ENCODE results near the gene AMELX. TPM values are rescaled to one million over a fixed set of nuclear protein-coding genes. Genes with fewer than 3 reads are reported as not detected.

AMELX gene
- total and polyA plus RNA-seq, 12 donors = not detected

DNA sequence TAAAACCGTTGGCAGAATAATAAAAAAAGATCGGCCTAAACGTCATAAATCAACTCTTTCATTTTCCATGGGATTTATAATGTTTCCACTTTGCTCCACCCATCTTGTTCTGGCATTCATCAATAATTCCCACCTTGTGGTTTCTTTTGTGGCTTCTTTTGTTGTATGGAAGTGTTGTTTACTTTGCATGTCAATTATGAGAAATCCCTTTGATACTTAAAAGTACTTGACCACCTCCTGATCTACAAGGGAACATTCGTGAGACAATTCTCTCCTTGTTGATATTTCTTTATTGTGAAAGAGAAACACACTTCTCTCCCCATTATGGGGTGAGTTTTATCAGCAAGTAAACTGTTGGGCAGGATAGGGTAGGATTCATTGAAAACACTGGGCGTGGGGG is 2.8 kb downstream of the AMELX start:
- H3K4me1 ChIP-seq (replicated peaks in 1 of 2) = no peaks in the 10 kb centered on the region
- H3K27ac ChIP-seq = no peak overlapping the region
- H3K36me3 ChIP-seq (replicated peaks in 1 of 2) = no peaks in the 10 kb centered on the region
- peaks cover 4% of the 10 kb centered on the region for H3K27me3 ChIP-seq
- 59 to 68% (median 61%) methylated on average over 5 of the region's 5 CpGs for WGBS, 4 donors
- no peaks in the 10 kb centered on the region for H3K9me3 ChIP-seq (replicated peaks in 1 of 3)
- intact Hi-C loops (cut with DNase I) = no loop called here
- TF ChIP-seq, protein P1, sequence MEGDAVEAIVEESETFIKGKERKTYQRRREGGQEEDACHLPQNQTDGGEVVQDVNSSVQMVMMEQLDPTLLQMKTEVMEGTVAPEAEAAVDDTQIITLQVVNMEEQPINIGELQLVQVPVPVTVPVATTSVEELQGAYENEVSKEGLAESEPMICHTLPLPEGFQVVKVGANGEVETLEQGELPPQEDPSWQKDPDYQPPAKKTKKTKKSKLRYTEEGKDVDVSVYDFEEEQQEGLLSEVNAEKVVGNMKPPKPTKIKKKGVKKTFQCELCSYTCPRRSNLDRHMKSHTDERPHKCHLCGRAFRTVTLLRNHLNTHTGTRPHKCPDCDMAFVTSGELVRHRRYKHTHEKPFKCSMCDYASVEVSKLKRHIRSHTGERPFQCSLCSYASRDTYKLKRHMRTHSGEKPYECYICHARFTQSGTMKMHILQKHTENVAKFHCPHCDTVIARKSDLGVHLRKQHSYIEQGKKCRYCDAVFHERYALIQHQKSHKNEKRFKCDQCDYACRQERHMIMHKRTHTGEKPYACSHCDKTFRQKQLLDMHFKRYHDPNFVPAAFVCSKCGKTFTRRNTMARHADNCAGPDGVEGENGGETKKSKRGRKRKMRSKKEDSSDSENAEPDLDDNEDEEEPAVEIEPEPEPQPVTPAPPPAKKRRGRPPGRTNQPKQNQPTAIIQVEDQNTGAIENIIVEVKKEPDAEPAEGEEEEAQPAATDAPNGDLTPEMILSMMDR (IDR thresholded peaks at IDR 0.05) = no peak
- TF ChIP-seq POLR2A (IDR thresholded peaks at IDR 0.05) = no peak
- no peak for DNase-seq
- H3K4me3 ChIP-seq = no peak overlapping the region

GRCh38 chrX:11298600-11298999 is 5.4 kb downstream of the AMELX start:
- H3K4me1 ChIP-seq (replicated peaks in 1 of 2) = no peaks in the 10 kb centered on the region
- WGBS, 4 donors = 60 to 90% (median 86%) methylated on average over 1 to 9 of the region's 9 CpGs
- no peaks in the 10 kb centered on the region for H3K36me3 ChIP-seq (replicated peaks in 1 of 2)
- intact Hi-C loops (cut with DNase I) = no loop called here
- no peak overlapping the region for H3K4me3 ChIP-seq
- DNase-seq = no peak
- no peaks in the 10 kb centered on the region for H3K27me3 ChIP-seq
- no peak for TF ChIP-seq POLR2A (IDR thresholded peaks at IDR 0.05)
- H3K27ac ChIP-seq = no peak overlapping the region
- H3K9me3 ChIP-seq (replicated peaks in 1 of 3) = no peaks in the 10 kb centered on the region

DNA sequence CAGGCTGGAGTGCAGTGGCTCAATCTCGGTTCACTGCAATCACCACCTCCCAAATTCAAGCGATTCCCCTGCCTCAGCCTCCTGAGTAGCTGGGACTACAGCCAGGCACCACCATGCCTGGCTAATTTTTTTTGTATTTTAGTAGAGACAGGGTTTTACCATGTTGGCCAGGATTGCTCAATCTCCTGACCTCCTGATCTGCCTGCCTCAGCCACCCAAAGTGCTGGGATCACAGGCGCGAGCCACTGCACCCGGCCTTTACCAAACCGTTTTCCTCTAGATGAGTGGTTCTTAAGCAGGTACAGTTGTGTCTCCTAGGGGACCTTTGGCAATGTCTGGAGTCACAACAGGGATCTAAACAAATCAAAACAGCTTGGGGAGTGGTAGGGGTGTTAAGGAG is 11.6 kb downstream of the AMELX start:
- Histone ChIP-seq H3K36me3 (replicated peaks in 1 of 2) (no peaks in the 10 kb centered on the region), H3K4me1 (replicated peaks in 1 of 2) (no peaks in the 10 kb centered on the region), H3K9me3 (replicated peaks in 1 of 3) (no peaks in the 10 kb centered on the region), H3K27me3 (no peaks in the 10 kb centered on the region), H3K27ac (no peak overlapping the region), H3K4me3 (no peak overlapping the region)
- 70 to 87% (median 82%) methylated on average over 2 to 6 of the region's 6 CpGs for WGBS, 4 donors
- no peak for DNase-seq
- intact Hi-C loops (cut with DNase I) = no loop called here
- no peak for TF ChIP-seq POLR2A (IDR thresholded peaks at IDR 0.05)
- TF ChIP-seq, protein P1 (IDR thresholded peaks at IDR 0.05) = no peak

DNA sequence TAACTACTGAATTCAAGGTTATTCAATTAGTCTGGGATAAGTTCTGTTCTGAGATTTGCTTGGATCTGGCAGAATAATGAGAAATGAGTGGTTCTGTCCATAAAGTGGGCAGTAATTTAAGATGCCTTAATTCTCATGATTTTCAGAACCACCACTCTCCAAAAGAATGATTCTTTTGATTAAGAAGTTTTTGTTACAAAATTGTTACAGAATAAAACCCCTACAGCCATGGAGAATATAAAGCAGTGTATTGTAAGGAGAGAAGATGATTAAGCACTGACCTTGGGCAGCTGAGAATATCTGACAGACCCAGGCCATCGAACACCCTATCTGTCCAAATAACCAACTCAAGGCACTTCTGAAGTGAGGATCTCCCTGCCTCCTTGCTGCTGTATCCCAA is 12.4 kb downstream of the AMELX start:
- Histone ChIP-seq H3K27me3 (no peaks in the 10 kb centered on the region), H3K4me1 (replicated peaks in 1 of 2) (no peaks in the 10 kb centered on the region), H3K9me3 (replicated peaks in 1 of 3) (no peaks in the 10 kb centered on the region), H3K4me3 (no peak overlapping the region), H3K27ac (no peak overlapping the region), H3K36me3 (replicated peaks in 1 of 2) (no peaks in the 10 kb centered on the region)
- intact Hi-C loops (cut with DNase I) = no loop called here
- DNase-seq = no peak
- 33 to 56% (median 39%) methylated on average over 1 of the region's 1 CpG for WGBS, 4 donors
- no peak for TF ChIP-seq POLR2A (IDR thresholded peaks at IDR 0.05)
- TF ChIP-seq, protein P1 (IDR thresholded peaks at IDR 0.05) = no peak

GRCh38 chrX:11309220-11309619 is 16.0 kb downstream of the AMELX start:
- TF ChIP-seq, protein P1 (IDR thresholded peaks at IDR 0.05) = no peak
- no peak for TF ChIP-seq POLR2A (IDR thresholded peaks at IDR 0.05)
- Histone ChIP-seq H3K9me3 (replicated peaks in 1 of 3) (no peaks in the 10 kb centered on the region), H3K4me1 (replicated peaks in 1 of 2) (no peaks in the 10 kb centered on the region), H3K4me3 (no peak overlapping the region), H3K27me3 (no peaks in the 10 kb centered on the region), H3K27ac (no peak overlapping the region), H3K36me3 (replicated peaks in 1 of 2) (no peaks in the 10 kb centered on the region)
- WGBS, 4 donors = 63 to 77% (median 70%) methylated on average over 2 to 5 of the region's 5 CpGs
- no peak for DNase-seq
- intact Hi-C loops (cut with DNase I) = no loop called here
